Measurements from ENCODE around the gene EIF4EBP2. TPM values are rescaled to one million over a fixed set of nuclear protein-coding genes. Genes with fewer than 3 reads are reported as not detected.

EIF4EBP2 gene
- total RNA-seq, 1 experiment from 2014 or later, result 93.2 TPM

- Histone ChIP-seq H3K23ac (ENCODE audit: insufficient read length, low read depth, low read length) (no peak overlapping the region), H2AK5ac (ENCODE audit: insufficient read length, low read length) (no peak overlapping the region), H4K5ac (ENCODE audit: insufficient read length, low read depth, low read length) (no peak overlapping the region), H3K18ac (ENCODE audit: insufficient read length, low read depth, low read length) (no peak overlapping the region), H3K9ac (ENCODE audit: extremely low read depth, insufficient read length, low read length) (peak overlapping the region; percentile 18), H2BK20ac (ENCODE audit: low read depth, low read length, poor library complexity, severe bottlenecking) (no peak overlapping the region), H3K79me1 (ENCODE audit: insufficient read depth, low read depth, low read length, poor library complexity, severe bottlenecking) (no peaks in the 10 kb centered on the region), H3K79me2 (ENCODE audit: insufficient read depth, low read length) (no peaks in the 10 kb centered on the region), H3K56ac (ENCODE audit: insufficient read length, low read depth, low read length) (no peak overlapping the region), H4K8ac (replicated peaks; ENCODE audit: insufficient read length, low read depth, low read length) (no peak overlapping the region), H3K4me1 (ENCODE audit: insufficient read depth, low read length) (peaks cover 13% of the 10 kb centered on the region; the same call in 1 of the 2 replicates), H3K27me3 (ENCODE audit: insufficient read depth, low read length) (peaks cover 14% of the 10 kb centered on the region; the same call in 1 of the 2 replicates), H2BK15ac (ENCODE audit: low read depth, low read length) (no peak overlapping the region), H3K27ac (ENCODE audit: insufficient read length, low read depth, low read length) (no peak overlapping the region), H2BK5ac (ENCODE audit: insufficient read length, low read length) (no peak overlapping the region), H3T11ph (ENCODE audit: low read length) (no peak overlapping the region), H4K91ac (ENCODE audit: insufficient read length, low read depth, low read length) (no peak overlapping the region), H2AFZ (ENCODE audit: low read length) (no peak overlapping the region), H4K20me1 (ENCODE audit: control insufficient read depth, insufficient read depth, insufficient read length) (no peaks in the 10 kb centered on the region), H3K9me3 (ENCODE audit: control insufficient read depth, low read depth, low read length) (no peaks in the 10 kb centered on the region), H3K4ac (ENCODE audit: low read depth, low read length) (no peak overlapping the region), H3K4me2 (ENCODE audit: insufficient read depth, insufficient read length, low read length) (peak overlapping the region; percentile 43), H3K14ac (ENCODE audit: insufficient read depth, low read length) (no peak overlapping the region), H2BK12ac (ENCODE audit: insufficient read length, low read depth, low read length) (no peak overlapping the region), H3K23me2 (ENCODE audit: insufficient read length, low read depth, low read length, poor library complexity, severe bottlenecking) (peaks cover 14% of the 10 kb centered on the region), H2BK120ac (ENCODE audit: low read depth, low read length, poor library complexity, severe bottlenecking) (no peak overlapping the region)
- no CpG with 5 or more reads among the region's 17 CpGs for WGBS (ENCODE audit: extremely low coverage, insufficient read length, low lambda C conversion rate)
- no peak for DNase-seq
- H3K36me3 Mint-ChIP-seq (ENCODE audit: insufficient read depth in 1 of 3, low read depth in 3 of 3), result peaks cover 0 to 8% (median 0%) of the 10 kb centered on the region in 3 experiments; a peak in 2 of 7 replicates
- TF ChIP-seq CTCF (conservative IDR thresholded peaks at IDR 0.05), result no peak
- peaks cover 77% of the 10 kb centered on the region for H3K27me3 Mint-ChIP-seq (ENCODE audit: low read depth)
- peak overlapping the region; percentile 57 to 73 for H3K4me3 Mint-ChIP-seq
- no peaks in the 10 kb centered on the region; a peak in 2 of 5 replicates for H3K9me3 Mint-ChIP-seq
- no peak overlapping the region for H3K27ac Mint-ChIP-seq
- H3K4me1 Mint-ChIP-seq, result peaks cover 46 to 56% of the 10 kb centered on the region in 2 experiments
These were observed 53.9 kb downstream of the EIF4EBP2 start for GRCh38 chr10:70457759-70458305.

Data from H9 (cell line).